Mesenchymal stem cell (in vitro differentiated cells and primary cell): Measurements from ENCODE around the gene BSCL2.

Experiments
- DNase-seq: peaks from one replicate; pipeline ENCODE4 v3.0.0-alpha.2; 2013
- H2AFZ ChIP-seq: one replicate; pipeline ENCODE4 v1.6.1; 2013; ENCODE audit warnings: low read depth, mild to moderate bottlenecking, control low read depth, inconsistent platforms, low read length, moderate library complexity
- H2AK5ac ChIP-seq: 2 replicates; pipeline ENCODE4 v1.6.1; 2013; ENCODE audit warnings: low read length, moderate library complexity, mild to moderate bottlenecking, inconsistent platforms; ENCODE audit not compliant: severe bottlenecking
- H2BK120ac ChIP-seq: one replicate; pipeline ENCODE4 v1.6.1; 2013; ENCODE audit warnings: low read depth, mild to moderate bottlenecking, inconsistent platforms, low read length, moderate library complexity
- H2BK12ac ChIP-seq, 2 experiments: one replicate each; pipeline ENCODE4 v1.6.1; 2013; ENCODE audit warnings: inconsistent platforms in 2 of 2, low read length in 2 of 2, mild to moderate bottlenecking in 2 of 2, moderate library complexity in 2 of 2, control low read depth in 1 of 2
- H2BK15ac ChIP-seq: one replicate; pipeline ENCODE4 v1.6.1; 2013; ENCODE audit warnings: mild to moderate bottlenecking, low read depth, inconsistent platforms; ENCODE audit not compliant: poor library complexity, severe bottlenecking
- H2BK5ac ChIP-seq: 2 replicates; pipeline ENCODE4 v1.6.1; 2013; ENCODE audit warnings: low read depth, mild to moderate bottlenecking, low read length, control low read depth, inconsistent platforms; ENCODE audit not compliant: poor library complexity, severe bottlenecking
- H3K14ac ChIP-seq, 2 experiments: one replicate each; pipeline ENCODE4 v1.6.1; 2013; ENCODE audit warnings: inconsistent platforms in 2 of 2, low read length in 2 of 2, control low read depth in 1 of 2, mild to moderate bottlenecking in 1 of 2, moderate library complexity in 1 of 2
- H3K18ac ChIP-seq, 2 experiments: one replicate each; pipeline ENCODE4 v1.6.1; 2013; ENCODE audit warnings: inconsistent platforms in 2 of 2, low read length in 2 of 2, control low read depth in 1 of 2, low read depth in 1 of 2, mild to moderate bottlenecking in 1 of 2
- H3K23ac ChIP-seq, 2 experiments: one replicate each; pipeline ENCODE4 v1.6.1; 2013; ENCODE audit warnings: inconsistent platforms in 2 of 2, low read length in 2 of 2, mild to moderate bottlenecking in 2 of 2, moderate library complexity in 2 of 2, control low read depth in 1 of 2
- H3K27ac ChIP-seq: 2 replicates; pipeline ENCODE4 v1.5.1; 2013; ENCODE audit warnings: mild to moderate bottlenecking, moderate library complexity, low read length, control low read depth, inconsistent platforms; ENCODE audit not compliant: poor library complexity, severe bottlenecking
- H3K27me3 ChIP-seq, 2 experiments: 2 replicates each; pipeline versions ENCODE4 v1.6.1 to v1.7.0; 2013; ENCODE audit warnings: low read length in 2 of 2, mild to moderate bottlenecking in 2 of 2, moderate library complexity in 2 of 2, control low read depth in 1 of 2, inconsistent platforms in 1 of 2; ENCODE audit not compliant: control insufficient read depth in 1 of 2, insufficient read depth in 1 of 2
- H3K36me3 ChIP-seq, 2 experiments: 2 replicates each; pipeline versions ENCODE4 v1.6.1 to v1.7.0; 2013; ENCODE audit warnings: low read length in 2 of 2, control low read depth in 1 of 2, inconsistent platforms in 1 of 2, low read depth in 1 of 2, mild to moderate bottlenecking in 1 of 2; ENCODE audit not compliant: insufficient read depth in 2 of 2, control insufficient read depth in 1 of 2
- H3K4ac ChIP-seq, 2 experiments: one replicate each; pipeline ENCODE4 v1.6.1; 2013; ENCODE audit warnings: inconsistent platforms in 2 of 2, low read length in 2 of 2, mild to moderate bottlenecking in 2 of 2, moderate library complexity in 2 of 2, control low read depth in 1 of 2, low read depth in 1 of 2
- H3K4me1 ChIP-seq: 2 replicates; pipeline ENCODE4 v1.6.1; 2013; ENCODE audit warnings: low read depth, low read length, control low read depth; ENCODE audit not compliant: control insufficient read depth, insufficient read depth
- H3K4me2 ChIP-seq: 2 replicates; pipeline ENCODE4 v1.6.1; 2013; ENCODE audit warnings: low read length, mild to moderate bottlenecking, inconsistent platforms; ENCODE audit not compliant: poor library complexity, severe bottlenecking
- H3K4me3 ChIP-seq, 2 experiments: 2 replicates each; pipeline versions ENCODE4 v1.5.1 to v1.7.0; 2013; ENCODE audit warnings: low read length in 2 of 2, mild to moderate bottlenecking in 2 of 2, control low read depth in 1 of 2, low read depth in 1 of 2; ENCODE audit not compliant: insufficient read depth in 1 of 2
- H3K79me1 ChIP-seq: replicated peaks from 2 replicates; pipeline ENCODE4 v1.6.1; 2013; ENCODE audit warnings: mild to moderate bottlenecking, control low read depth, low read length, inconsistent platforms; ENCODE audit not compliant: poor library complexity, severe bottlenecking
- H3K9ac ChIP-seq: 2 replicates; pipeline ENCODE4 v1.7.0; 2013; ENCODE audit warnings: mild to moderate bottlenecking, low read length, moderate library complexity
- H3K9me3 ChIP-seq: 2 replicates; pipeline ENCODE4 v1.7.0; 2013; ENCODE audit warnings: mild to moderate bottlenecking, low read length; ENCODE audit not compliant: control insufficient read depth
- H4K8ac ChIP-seq: one replicate; pipeline ENCODE4 v1.6.1; 2013; ENCODE audit warnings: inconsistent platforms, mild to moderate bottlenecking, low read length, moderate library complexity
- H4K91ac ChIP-seq: one replicate; pipeline ENCODE4 v1.6.1; 2013; ENCODE audit warnings: mild to moderate bottlenecking, low read length, inconsistent platforms
- WGBS: methylation state at CpG from one replicate; pipeline ENCODE4 v1.1.7; 2013; ENCODE audit warnings: mixed read lengths; 5-methylcytosine and 5-hydroxymethylcytosine counted together

BSCL2 gene

GRCh38 chr11:62727872-62728170 lies 20.6 kb upstream of the BSCL2 start:
- Histone ChIP-seq H3K9me3 (no peaks in the 10 kb centered on the region), H2AK5ac (no peak overlapping the region), H3K14ac (peak overlapping the region in 1 of 2 experiments; percentile 93), H3K4me2 (peak overlapping the region; percentile 99), H3K79me1 (peaks cover 2% of the 10 kb centered on the region), H3K9ac (peak overlapping the region; percentile 98), H3K23ac (no peak overlapping the region), H2BK15ac (peak overlapping the region; percentile 97), H3K4ac (peak overlapping the region; percentile 89 to 96), H2BK5ac (peak overlapping the region; percentile 85), H3K36me3 (peaks cover 15 to 23% of the 10 kb centered on the region in 2 experiments), H3K27ac (peak overlapping the region; percentile 99), H2BK12ac (peak overlapping the region in 1 of 2 experiments; percentile 46), H4K91ac (no peak overlapping the region), H3K4me3 (peak overlapping the region; percentile 72 to 100), H2BK120ac (peak overlapping the region; percentile 22), H4K8ac (peak overlapping the region; percentile 100), H3K27me3 (no peaks in the 10 kb centered on the region), H3K4me1 (peaks cover 7% of the 10 kb centered on the region), H2AFZ (no peak overlapping the region), H3K18ac (peak overlapping the region; percentile 86 to 99)
- 0% methylated on average over 20 of the region's 20 CpGs for WGBS
- DNase-seq = peak; percentile 99

DNA sequence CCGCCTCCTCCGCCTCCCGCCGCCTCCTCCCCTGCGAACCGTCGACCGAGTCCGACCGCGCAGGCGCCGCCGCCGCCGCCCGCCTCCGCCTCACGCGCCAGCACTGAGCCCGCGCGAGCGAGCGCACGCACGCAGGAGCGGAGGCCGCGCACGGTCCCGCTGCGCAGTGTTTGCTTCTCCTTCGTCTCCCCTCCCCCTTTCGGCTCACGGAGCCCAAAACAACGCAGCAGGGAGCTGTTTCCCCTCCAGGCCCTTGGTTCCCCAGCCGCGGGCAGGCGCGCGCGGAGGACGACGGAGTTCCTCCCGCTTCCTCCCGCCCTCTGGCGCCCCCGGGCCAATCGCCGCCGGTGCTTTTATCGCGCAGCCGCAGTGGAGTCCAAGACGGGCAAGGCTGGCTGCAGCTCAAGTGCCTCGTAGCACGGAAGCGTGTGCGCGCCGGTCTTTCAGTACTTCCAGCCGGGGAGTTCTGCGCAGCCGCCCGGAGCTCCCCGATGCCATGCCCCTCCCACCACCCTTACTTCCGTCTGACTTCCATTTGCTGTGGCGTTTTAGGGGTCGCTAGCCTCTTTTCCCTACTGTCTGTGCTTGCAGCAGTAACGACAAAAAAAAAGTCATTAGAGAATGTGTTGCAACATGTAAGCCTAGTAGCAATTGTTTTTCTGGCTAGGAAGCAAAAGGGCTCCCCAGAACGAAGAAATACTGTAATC lies 20.1 kb upstream of the BSCL2 start, which contains the start of gene HNRNPUL2:
HNRNPUL2 (minus strand) TSS at position 293 of the 707 bp plus-strand sequence. CDS start 301 bp downstream, outside the sequence.
- peak within 1 kb of the TSS; percentile 94 for H4K91ac ChIP-seq
- H3K36me3 ChIP-seq = peaks cover 15 to 25% of the 10 kb centered on the region in 2 experiments
- H3K18ac ChIP-seq = peak within 1 kb of the TSS; percentile 99 to 100
- peak within 1 kb of the TSS; percentile 99 for H3K4me2 ChIP-seq
- no peaks in the 10 kb centered on the region for H3K9me3 ChIP-seq
- peak within 1 kb of the TSS; percentile 89 to 99 for H3K4ac ChIP-seq
- peaks cover 4% of the 10 kb centered on the region for H3K79me1 ChIP-seq
- H3K4me3 ChIP-seq = peak within 1 kb of the TSS; percentile 97 to 100
- DNase-seq = peak; percentile 99
- peak within 1 kb of the TSS; percentile 78 for H2AFZ ChIP-seq
- under 1% methylated on average over 57 of the region's 72 CpGs for WGBS
- H3K14ac ChIP-seq = peak within 1 kb of the TSS; percentile 89 to 94
- no peaks in the 10 kb centered on the region for H3K27me3 ChIP-seq
- peak within 1 kb of the TSS; percentile 100 for H4K8ac ChIP-seq
- H3K4me1 ChIP-seq = peaks cover 7% of the 10 kb centered on the region
- H3K23ac ChIP-seq = peak within 1 kb of the TSS; percentile 98 to 99
- peak within 1 kb of the TSS; percentile 98 for H3K9ac ChIP-seq
- H2BK5ac ChIP-seq = peak within 1 kb of the TSS; percentile 92
- H2AK5ac ChIP-seq = peak within 1 kb of the TSS; percentile 60
- peak within 1 kb of the TSS; percentile 71 for H2BK120ac ChIP-seq
- H2BK15ac ChIP-seq = peak within 1 kb of the TSS; percentile 97
- H2BK12ac ChIP-seq = peak within 1 kb of the TSS in 1 of 2 experiments; percentile 78
- peak within 1 kb of the TSS; percentile 99 for H3K27ac ChIP-seq

DNA sequence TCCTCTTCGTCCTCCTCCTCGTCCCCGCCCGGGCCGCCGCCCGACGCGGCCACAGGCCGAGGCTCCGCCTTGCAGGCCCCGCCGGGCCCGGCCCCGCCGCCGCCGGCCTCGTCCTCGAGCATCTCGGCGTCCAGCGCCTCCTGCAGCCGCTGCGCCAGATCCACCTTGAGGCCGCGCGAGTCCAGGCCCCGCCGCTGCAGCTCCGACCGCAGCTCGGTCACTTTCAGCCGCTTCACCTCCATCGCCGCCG lies 19.6 kb upstream of the BSCL2 start:
- H3K18ac ChIP-seq = peak overlapping the region; percentile 97 to 100
- H3K23ac ChIP-seq = peak overlapping the region in 1 of 2 experiments; percentile 75
- H3K9me3 ChIP-seq = no peaks in the 10 kb centered on the region
- peak overlapping the region; percentile 94 for H4K91ac ChIP-seq
- H4K8ac ChIP-seq = peak overlapping the region; percentile 86
- H2AFZ ChIP-seq = peak overlapping the region; percentile 71
- peaks cover 5% of the 10 kb centered on the region for H3K79me1 ChIP-seq
- H3K4me2 ChIP-seq = peak overlapping the region; percentile 87
- H3K4ac ChIP-seq = peak overlapping the region; percentile 88 to 99
- H3K27ac ChIP-seq = peak overlapping the region; percentile 39
- peaks cover 17 to 30% of the 10 kb centered on the region in 2 experiments for H3K36me3 ChIP-seq
- no peak overlapping the region for H2AK5ac ChIP-seq
- peak overlapping the region; percentile 98 for H3K9ac ChIP-seq
- peak overlapping the region; percentile 97 to 100 for H3K4me3 ChIP-seq
- DNase-seq = no peak
- peaks cover 8% of the 10 kb centered on the region for H3K4me1 ChIP-seq
- peak overlapping the region; percentile 89 to 94 for H3K14ac ChIP-seq
- under 1% methylated on average over 37 of the region's 37 CpGs for WGBS
- H2BK5ac ChIP-seq = peak overlapping the region; percentile 92
- peak overlapping the region; percentile 27 for H2BK120ac ChIP-seq
- H2BK15ac ChIP-seq = peak overlapping the region; percentile 64
- H2BK12ac ChIP-seq = no peak overlapping the region
- no peaks in the 10 kb centered on the region for H3K27me3 ChIP-seq

DNA sequence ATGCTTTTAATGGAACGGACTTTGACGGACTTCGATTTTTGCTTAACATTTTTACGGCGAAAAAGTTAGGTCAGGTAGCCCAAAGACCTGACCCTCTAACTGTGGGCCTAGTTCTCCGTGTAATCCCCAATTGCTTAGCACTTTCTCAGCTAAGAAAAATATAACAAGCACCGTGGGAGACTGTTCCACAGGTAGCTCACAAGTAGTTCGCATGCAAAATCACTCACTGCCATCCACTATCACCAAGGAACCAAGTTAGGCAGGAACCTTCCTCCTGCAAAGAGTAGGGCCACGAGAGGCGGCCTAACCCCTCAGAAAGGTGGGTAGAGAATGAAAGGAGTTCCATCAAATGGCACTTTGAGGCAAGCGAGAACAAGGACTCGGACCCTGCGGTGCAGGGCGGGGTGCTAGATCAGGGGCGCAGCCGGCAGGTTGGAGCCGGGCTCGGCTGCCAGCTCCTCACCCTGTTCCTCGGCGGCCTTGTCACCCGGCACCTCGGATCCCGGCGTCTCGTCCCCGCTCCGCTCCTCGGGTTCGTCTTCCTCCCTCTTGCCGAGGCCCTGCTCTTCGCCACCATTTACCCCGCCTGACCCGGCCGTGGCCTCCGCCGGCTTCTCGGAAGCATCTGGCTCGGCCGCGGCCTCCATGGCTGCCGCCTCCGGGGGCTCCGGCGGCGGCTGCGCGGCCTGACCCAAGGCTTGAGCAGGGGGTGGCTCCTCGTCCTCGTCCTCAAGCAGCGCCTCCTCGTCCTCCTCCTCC lies 19.1 kb upstream of the BSCL2 start:
- H3K23ac ChIP-seq = peak overlapping the region; percentile 98 to 99

More for the DNA sequence above, 19.1 kb upstream of the BSCL2 start:
- Histone ChIP-seq H3K9me3 (no peaks in the 10 kb centered on the region), H2BK12ac (peak overlapping the region in 1 of 2 experiments; percentile 78), H2BK5ac (peak overlapping the region; percentile 92), H3K4me1 (peaks cover 9% of the 10 kb centered on the region), H3K4me3 (peak overlapping the region; percentile 97 to 100), H4K8ac (peak overlapping the region; percentile 86), H2AFZ (peak overlapping the region; percentile 71), H3K9ac (peak overlapping the region; percentile 98), H3K14ac (peak overlapping the region; percentile 89 to 94), H4K91ac (peak overlapping the region; percentile 94), H2BK120ac (peak overlapping the region; percentile 27), H3K36me3 (peaks cover 14 to 34% of the 10 kb centered on the region in 2 experiments), H2BK15ac (peak overlapping the region; percentile 64), H3K4ac (peak overlapping the region; percentile 88 to 99), H3K27ac (peak overlapping the region; percentile 60), H3K18ac (peak overlapping the region; percentile 97 to 100), H3K27me3 (no peaks in the 10 kb centered on the region), H3K4me2 (peak overlapping the region; percentile 87), H3K79me1 (peaks cover 5% of the 10 kb centered on the region), H2AK5ac (peak overlapping the region; percentile 22)
- WGBS = under 1% methylated on average over 51 of the region's 51 CpGs
- no peak for DNase-seq
